ENCODE data around the gene FKBP11. TPM values are rescaled to one million over a fixed set of nuclear protein-coding genes. Genes with fewer than 3 reads are reported as not detected.
A peak's percentile ranks its signal among the peaks of the same experiment; 100 is the strongest.

Gene FKBP11
- polyA plus RNA-seq, 1 experiment = 85.9 TPM

DNA sequence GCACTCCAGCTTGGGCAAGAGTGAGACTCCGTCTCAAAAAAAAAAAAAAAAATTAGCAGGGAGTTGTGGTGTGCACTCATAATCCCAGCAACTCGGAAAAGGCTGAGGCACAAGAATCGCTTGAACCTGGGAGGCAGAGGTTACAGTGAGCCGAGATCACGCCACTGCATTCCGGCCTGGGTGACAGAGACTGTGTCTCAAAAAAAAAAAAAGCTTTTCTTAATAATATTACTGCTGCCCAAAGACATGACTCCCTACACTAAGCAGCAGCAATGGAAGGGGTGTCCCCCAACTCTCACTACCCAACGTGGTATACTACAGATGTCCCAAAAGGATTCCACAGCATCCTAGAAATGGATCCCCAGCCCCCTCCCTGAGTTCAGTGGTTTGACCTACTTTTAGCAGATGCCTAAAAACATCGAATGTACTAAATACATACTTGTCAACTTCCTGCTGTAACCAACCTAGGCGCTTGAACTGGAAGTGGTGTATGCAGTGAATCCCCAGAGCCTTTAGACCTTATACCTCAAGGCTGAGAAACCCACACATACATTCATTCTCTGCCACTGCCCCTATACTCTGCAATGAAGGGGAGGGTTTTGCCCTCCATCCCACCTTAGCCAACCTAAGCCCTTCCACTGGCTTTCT, 8.5 kb upstream of the FKBP11 start:
- no peak for DNase-seq (ENCODE audit: low read depth, low spot score)
- CTCF ChIA-PET = interaction anchor here (0.6 to 9.7 kb wide), 5 partner anchors 8 to 180 kb away, joined by 3 to 140 read pairs (median 4); partner anchors contain the start of genes ARF3, DDX23 and FKBP11
- TF ChIP-seq, protein P1, sequence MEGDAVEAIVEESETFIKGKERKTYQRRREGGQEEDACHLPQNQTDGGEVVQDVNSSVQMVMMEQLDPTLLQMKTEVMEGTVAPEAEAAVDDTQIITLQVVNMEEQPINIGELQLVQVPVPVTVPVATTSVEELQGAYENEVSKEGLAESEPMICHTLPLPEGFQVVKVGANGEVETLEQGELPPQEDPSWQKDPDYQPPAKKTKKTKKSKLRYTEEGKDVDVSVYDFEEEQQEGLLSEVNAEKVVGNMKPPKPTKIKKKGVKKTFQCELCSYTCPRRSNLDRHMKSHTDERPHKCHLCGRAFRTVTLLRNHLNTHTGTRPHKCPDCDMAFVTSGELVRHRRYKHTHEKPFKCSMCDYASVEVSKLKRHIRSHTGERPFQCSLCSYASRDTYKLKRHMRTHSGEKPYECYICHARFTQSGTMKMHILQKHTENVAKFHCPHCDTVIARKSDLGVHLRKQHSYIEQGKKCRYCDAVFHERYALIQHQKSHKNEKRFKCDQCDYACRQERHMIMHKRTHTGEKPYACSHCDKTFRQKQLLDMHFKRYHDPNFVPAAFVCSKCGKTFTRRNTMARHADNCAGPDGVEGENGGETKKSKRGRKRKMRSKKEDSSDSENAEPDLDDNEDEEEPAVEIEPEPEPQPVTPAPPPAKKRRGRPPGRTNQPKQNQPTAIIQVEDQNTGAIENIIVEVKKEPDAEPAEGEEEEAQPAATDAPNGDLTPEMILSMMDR (IDR thresholded peaks at IDR 0.05; ENCODE audit: low read depth, low read length) = no peak
- Histone ChIP-seq H3K27me3 (ENCODE audit: control insufficient read depth, insufficient read depth, low read length) (no peaks in the 10 kb centered on the region), H3K9me3 (ENCODE audit: control insufficient read depth, insufficient read depth, low read length) (no peaks in the 10 kb centered on the region), H3K27ac (ENCODE audit: low read depth, low read length) (no peak overlapping the region), H3K4me3 (ENCODE audit: low read depth, low read length) (no peak overlapping the region)
- POLR2A ChIA-PET = interaction anchor here (0.7 kb wide), 2 partner anchors 48 to 68 kb away, joined by 4 to 6 read pairs; partner anchors contain the start of gene RND1

GRCh38 chr12:48932878-48933277, 7.6 kb upstream of the FKBP11 start:
- no peak for DNase-seq (ENCODE audit: low read depth, low spot score)
- TF ChIP-seq, protein P1 (IDR thresholded peaks at IDR 0.05; ENCODE audit: low read depth, low read length) = no peak
- ChIA-PET CTCF (interaction anchor here (0.6 to 9.7 kb wide), 5 partner anchors 15 to 179 kb away, joined by 3 to 140 read pairs (median 5); partner anchors contain the start of gene DDX23), POLR2A (no interaction called here)
- H3K4me3 ChIP-seq (ENCODE audit: low read depth, low read length) = no peak overlapping the region
- no peak overlapping the region for H3K27ac ChIP-seq (ENCODE audit: low read depth, low read length)
- no peaks in the 10 kb centered on the region for H3K27me3 ChIP-seq (ENCODE audit: control insufficient read depth, insufficient read depth, low read length)
- H3K9me3 ChIP-seq (ENCODE audit: control insufficient read depth, insufficient read depth, low read length) = no peaks in the 10 kb centered on the region

- no peak for DNase-seq (ENCODE audit: low read depth, low spot score)
- ChIA-PET POLR2A (interaction anchor here (0.7 kb wide), 1 partner anchor 18 kb away, joined by 3 read pairs; no protein-coding TSS in a partner anchor), CTCF (interaction anchor here (0.9 to 9.7 kb wide), 5 partner anchors 8 to 78 kb away, joined by 3 to 140 read pairs (median 7); partner anchors contain the start of genes DDX23 and RND1)
- no peaks in the 10 kb centered on the region for H3K27me3 ChIP-seq (ENCODE audit: control insufficient read depth, insufficient read depth, low read length)
- no peaks in the 10 kb centered on the region for H3K9me3 ChIP-seq (ENCODE audit: control insufficient read depth, insufficient read depth, low read length)
- TF ChIP-seq, protein P1 (IDR thresholded peaks at IDR 0.05; ENCODE audit: low read depth, low read length) = no peak
- H3K4me3 ChIP-seq (ENCODE audit: low read depth, low read length) = no peak overlapping the region
- no peak overlapping the region for H3K27ac ChIP-seq (ENCODE audit: low read depth, low read length)
Measured at GRCh38 chr12:48930475-48930874, 5.2 kb upstream of the FKBP11 start.

- no peak overlapping the region for H3K27ac ChIP-seq (ENCODE audit: low read depth, low read length)
- TF ChIP-seq, protein P1 (IDR thresholded peaks at IDR 0.05; ENCODE audit: low read depth, low read length) = no peak
- POLR2A ChIA-PET = interaction anchor here (1.2 kb wide), 1 partner anchor 38 kb away, joined by 3 read pairs; no protein-coding TSS in a partner anchor
- no peaks in the 10 kb centered on the region for H3K9me3 ChIP-seq (ENCODE audit: control insufficient read depth, insufficient read depth, low read length)
- no peak overlapping the region for H3K4me3 ChIP-seq (ENCODE audit: low read depth, low read length)
- CTCF ChIA-PET = interaction anchor here (0.6 to 9.7 kb wide), 8 partner anchors 9 to 77 kb away, joined by 3 to 140 read pairs (median 4); partner anchors contain the start of gene DDX23
- H3K27me3 ChIP-seq (ENCODE audit: control insufficient read depth, insufficient read depth, low read length) = no peaks in the 10 kb centered on the region
- DNase-seq (ENCODE audit: low read depth, low spot score) = no peak
Measured at GRCh38 chr12:48929551-48929950, 4.3 kb upstream of the FKBP11 start.

DNA sequence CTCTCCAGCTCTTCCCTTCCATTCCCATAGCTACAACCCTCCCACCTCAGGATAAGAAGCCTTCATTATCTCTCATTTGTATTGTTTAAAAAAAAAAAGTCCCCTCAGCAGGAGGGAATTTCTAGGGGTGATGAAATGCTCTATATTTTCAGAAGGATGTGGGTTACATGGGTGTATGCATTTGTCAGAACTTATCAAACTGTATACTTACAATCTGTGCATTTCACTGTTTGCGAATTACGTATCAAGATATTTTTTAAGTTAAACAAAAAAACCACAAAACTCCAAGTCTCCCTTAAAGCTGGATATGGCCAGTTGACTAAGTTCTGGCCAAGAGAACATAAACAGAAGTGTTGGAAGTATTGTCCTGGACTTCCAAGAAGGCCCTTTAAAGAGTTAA, 2.0 kb upstream of the FKBP11 start:
- H3K27ac ChIP-seq (ENCODE audit: low read depth, low read length) = peak overlapping the region; percentile 96
- ChIA-PET POLR2A (interaction anchor here (0.7 to 1.2 kb wide), 4 partner anchors 28 to 110 kb away, joined by 3 to 16 read pairs (median 6); partner anchors contain the start of gene ARF3), CTCF (interaction anchor here (0.6 to 2.7 kb wide), 8 partner anchors 9 to 174 kb away, joined by 3 to 24 read pairs (median 6); partner anchors contain the start of gene DDX23)
- peak; percentile 84 for DNase-seq (ENCODE audit: low read depth, low spot score)
- TF ChIP-seq, protein P1 (IDR thresholded peaks at IDR 0.05; ENCODE audit: low read depth, low read length) = no peak
- no peak overlapping the region; the same call in 1 of the 2 replicates for H3K4me3 ChIP-seq (ENCODE audit: low read depth, low read length)
- no peaks in the 10 kb centered on the region for H3K9me3 ChIP-seq (ENCODE audit: control insufficient read depth, insufficient read depth, low read length)
- no peaks in the 10 kb centered on the region for H3K27me3 ChIP-seq (ENCODE audit: control insufficient read depth, insufficient read depth, low read length)
